ENCODE measurements around the gene OXCT2. TPM values are rescaled to one million over a fixed set of nuclear protein-coding genes. Genes with fewer than 3 reads are reported as not detected.

Gene OXCT2
- total RNA-seq, 1 donor from 2014 or later = not detected

GRCh38 chr1:39812913-39813312, 41.8 kb upstream of the OXCT2 start:
- Mint-ChIP-seq H3K36me3 (ENCODE audit: low read depth) (no peaks in the 10 kb centered on the region), H3K9me3 (ENCODE audit: low read depth) (no peaks in the 10 kb centered on the region), H3K27me3 (ENCODE audit: low read depth) (peaks cover 11% of the 10 kb centered on the region), H3K4me1 (ENCODE audit: low read depth) (peaks cover 4% of the 10 kb centered on the region), H3K27ac (ENCODE audit: unreplicated experiment) (no peak overlapping the region), H3K4me3 (ENCODE audit: unreplicated experiment) (no peak overlapping the region)
- no peak for DNase-seq (ENCODE audit: low spot score)
- TF ChIP-seq, protein P1, sequence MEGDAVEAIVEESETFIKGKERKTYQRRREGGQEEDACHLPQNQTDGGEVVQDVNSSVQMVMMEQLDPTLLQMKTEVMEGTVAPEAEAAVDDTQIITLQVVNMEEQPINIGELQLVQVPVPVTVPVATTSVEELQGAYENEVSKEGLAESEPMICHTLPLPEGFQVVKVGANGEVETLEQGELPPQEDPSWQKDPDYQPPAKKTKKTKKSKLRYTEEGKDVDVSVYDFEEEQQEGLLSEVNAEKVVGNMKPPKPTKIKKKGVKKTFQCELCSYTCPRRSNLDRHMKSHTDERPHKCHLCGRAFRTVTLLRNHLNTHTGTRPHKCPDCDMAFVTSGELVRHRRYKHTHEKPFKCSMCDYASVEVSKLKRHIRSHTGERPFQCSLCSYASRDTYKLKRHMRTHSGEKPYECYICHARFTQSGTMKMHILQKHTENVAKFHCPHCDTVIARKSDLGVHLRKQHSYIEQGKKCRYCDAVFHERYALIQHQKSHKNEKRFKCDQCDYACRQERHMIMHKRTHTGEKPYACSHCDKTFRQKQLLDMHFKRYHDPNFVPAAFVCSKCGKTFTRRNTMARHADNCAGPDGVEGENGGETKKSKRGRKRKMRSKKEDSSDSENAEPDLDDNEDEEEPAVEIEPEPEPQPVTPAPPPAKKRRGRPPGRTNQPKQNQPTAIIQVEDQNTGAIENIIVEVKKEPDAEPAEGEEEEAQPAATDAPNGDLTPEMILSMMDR (IDR thresholded peaks at IDR 0.05) = no peak

GRCh38 chr1:39808784-39809517, 37.8 kb upstream of the OXCT2 start:
- no peaks in the 10 kb centered on the region for H3K27me3 Mint-ChIP-seq (ENCODE audit: low read depth)
- H3K4me1 Mint-ChIP-seq (ENCODE audit: low read depth) = no peaks in the 10 kb centered on the region
- H3K4me3 Mint-ChIP-seq (ENCODE audit: unreplicated experiment) = no peak overlapping the region
- no peak overlapping the region for H3K27ac Mint-ChIP-seq (ENCODE audit: unreplicated experiment)
- H3K9me3 Mint-ChIP-seq (ENCODE audit: low read depth) = peaks cover 9% of the 10 kb centered on the region
- no peak for DNase-seq (ENCODE audit: low spot score)
- TF ChIP-seq, protein P1 (IDR thresholded peaks at IDR 0.05) = no peak
- H3K36me3 Mint-ChIP-seq (ENCODE audit: low read depth) = peaks cover 6% of the 10 kb centered on the region

GRCh38 chr1:39805385-39805784, 34.2 kb upstream of the OXCT2 start:
- DNase-seq (ENCODE audit: low spot score) = no peak
- no peaks in the 10 kb centered on the region for H3K27me3 Mint-ChIP-seq (ENCODE audit: low read depth)
- no peak overlapping the region for H3K27ac Mint-ChIP-seq (ENCODE audit: unreplicated experiment)
- TF ChIP-seq, protein P1 (IDR thresholded peaks at IDR 0.05) = no peak
- no peaks in the 10 kb centered on the region for H3K4me1 Mint-ChIP-seq (ENCODE audit: low read depth)
- H3K9me3 Mint-ChIP-seq (ENCODE audit: low read depth) = peaks cover 9% of the 10 kb centered on the region
- peaks cover 6% of the 10 kb centered on the region for H3K36me3 Mint-ChIP-seq (ENCODE audit: low read depth)
- no peak overlapping the region for H3K4me3 Mint-ChIP-seq (ENCODE audit: unreplicated experiment)

DNA sequence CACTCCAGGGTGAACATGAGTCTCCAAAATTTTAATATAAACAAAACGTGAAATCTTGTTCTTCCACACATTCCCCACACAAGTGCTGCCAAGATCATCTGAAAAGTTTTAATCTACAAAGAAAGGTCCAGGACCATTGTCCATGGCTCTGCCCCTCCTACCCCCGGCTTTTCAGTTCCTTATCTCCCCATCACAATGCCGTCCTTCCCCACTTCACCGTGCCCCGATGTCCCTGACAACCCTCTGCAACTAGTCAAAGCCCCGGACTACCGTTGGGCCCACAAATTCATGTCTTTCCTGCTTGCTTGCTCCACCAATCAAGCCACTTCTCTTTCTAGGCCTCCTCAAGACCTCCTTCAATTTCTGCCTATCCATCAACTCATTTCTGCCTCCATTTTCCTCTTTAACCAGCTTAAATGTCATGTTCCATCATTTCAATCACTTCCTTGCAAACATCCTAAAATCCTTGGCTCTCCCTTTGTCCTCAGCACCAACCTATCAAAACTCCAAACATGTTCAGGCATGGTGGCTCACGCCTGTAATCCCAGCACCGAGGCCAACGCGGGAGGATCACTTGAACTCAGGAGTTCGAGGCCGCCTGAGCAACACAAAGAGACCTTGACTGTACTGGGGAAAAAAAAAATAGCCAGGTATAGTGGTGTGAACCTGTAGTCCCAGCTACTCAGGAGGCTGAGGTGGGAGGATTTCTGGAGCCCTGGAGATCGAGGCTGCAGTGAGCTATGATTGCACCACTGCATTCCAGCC, 31.5 kb upstream of the OXCT2 start:
- H3K9me3 Mint-ChIP-seq (ENCODE audit: low read depth) = peaks cover 9% of the 10 kb centered on the region
- peaks cover 8% of the 10 kb centered on the region for H3K4me1 Mint-ChIP-seq (ENCODE audit: low read depth)
- TF ChIP-seq, protein P1 (IDR thresholded peaks at IDR 0.05) = no peak
- H3K36me3 Mint-ChIP-seq (ENCODE audit: low read depth) = peaks cover 6% of the 10 kb centered on the region
- no peak overlapping the region for H3K4me3 Mint-ChIP-seq (ENCODE audit: unreplicated experiment)
- peak; percentile 51 for DNase-seq (ENCODE audit: low spot score)
- H3K27me3 Mint-ChIP-seq (ENCODE audit: low read depth) = no peaks in the 10 kb centered on the region
- H3K27ac Mint-ChIP-seq (ENCODE audit: unreplicated experiment) = no peak overlapping the region

GRCh38 chr1:39800471-39800835, 29.3 kb upstream of the OXCT2 start:
- Mint-ChIP-seq H3K27me3 (ENCODE audit: low read depth) (peaks cover 2% of the 10 kb centered on the region), H3K9me3 (ENCODE audit: low read depth) (peaks cover 6% of the 10 kb centered on the region), H3K4me1 (ENCODE audit: low read depth) (peaks cover 8% of the 10 kb centered on the region), H3K36me3 (ENCODE audit: low read depth) (peaks cover 3% of the 10 kb centered on the region), H3K4me3 (ENCODE audit: unreplicated experiment) (no peak overlapping the region), H3K27ac (ENCODE audit: unreplicated experiment) (no peak overlapping the region)
- DNase-seq (ENCODE audit: low spot score) = no peak
- TF ChIP-seq, protein P1 (IDR thresholded peaks at IDR 0.05) = no peak

Data from chondrocyte (in vitro differentiated cells).